HUDEP-2 (cell line): ENCODE measurements around the gene LIM2.

Experiments used
- DNase-seq, 76 experiments: peaks; one replicate each; lab custom pipeline; 2025; ENCODE audit not compliant: unreplicated experiment in 76 of 76; lab: John Stamatoyannopoulos, UW

Gene LIM2

DNA sequence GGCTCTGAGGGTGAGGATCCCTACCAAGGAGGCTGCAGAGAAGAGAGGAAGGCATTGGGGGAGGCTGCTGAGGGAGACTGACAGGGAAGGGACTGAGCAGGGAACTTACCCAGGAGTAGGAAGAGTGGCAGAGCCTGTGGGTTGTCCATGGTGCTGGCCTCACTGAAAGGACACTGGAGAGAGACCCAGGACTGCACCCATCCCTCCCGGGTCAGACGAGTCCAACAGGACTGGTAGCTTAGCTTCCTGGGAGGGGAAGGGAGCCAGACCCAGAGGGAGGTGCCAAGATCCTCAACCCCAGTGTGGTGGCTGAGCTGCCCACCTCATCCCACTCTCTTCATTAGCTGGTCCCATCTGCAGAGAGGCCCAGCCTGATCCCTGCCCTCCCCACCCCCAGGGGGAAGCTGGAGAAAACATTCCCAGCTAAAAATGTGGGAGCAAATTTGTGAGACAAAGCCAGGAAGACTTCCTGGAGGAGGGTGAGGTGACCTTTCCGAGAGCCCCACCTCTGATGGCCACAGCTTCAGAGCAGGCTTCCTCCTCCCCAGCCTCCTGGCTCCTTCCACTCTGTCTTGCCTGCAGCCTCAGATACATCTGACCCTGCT is 45.7 kb downstream of the LIM2 start, which contains the start of gene VSIG10L:
Gene VSIG10L, minus strand, starts transcription at position 164 of the 605 bp plus-strand sequence. Its CDS starts 15 bp downstream, at position 149.
- DNase-seq = no peak

DNA sequence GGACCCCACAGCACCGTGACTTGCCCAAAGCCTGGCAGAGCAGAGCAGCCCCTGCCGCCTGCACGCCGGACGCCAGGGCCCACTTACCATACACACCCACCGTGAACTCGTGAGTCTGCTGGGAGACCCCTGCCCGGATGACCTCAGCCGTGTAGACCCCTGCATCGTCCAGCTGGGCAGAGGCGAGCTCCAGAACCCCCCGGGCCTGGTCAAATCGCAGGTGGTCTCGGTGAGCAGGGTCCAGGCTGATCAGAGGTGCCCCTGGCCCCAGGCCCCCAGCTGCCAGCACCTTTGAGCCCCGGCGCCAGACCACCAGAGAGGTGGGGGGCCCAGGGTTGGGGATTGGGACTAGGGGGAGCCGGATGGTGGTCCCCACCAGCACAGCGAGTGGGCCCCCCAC is 46.7 kb downstream of the LIM2 start:
- no peak for DNase-seq

DNA sequence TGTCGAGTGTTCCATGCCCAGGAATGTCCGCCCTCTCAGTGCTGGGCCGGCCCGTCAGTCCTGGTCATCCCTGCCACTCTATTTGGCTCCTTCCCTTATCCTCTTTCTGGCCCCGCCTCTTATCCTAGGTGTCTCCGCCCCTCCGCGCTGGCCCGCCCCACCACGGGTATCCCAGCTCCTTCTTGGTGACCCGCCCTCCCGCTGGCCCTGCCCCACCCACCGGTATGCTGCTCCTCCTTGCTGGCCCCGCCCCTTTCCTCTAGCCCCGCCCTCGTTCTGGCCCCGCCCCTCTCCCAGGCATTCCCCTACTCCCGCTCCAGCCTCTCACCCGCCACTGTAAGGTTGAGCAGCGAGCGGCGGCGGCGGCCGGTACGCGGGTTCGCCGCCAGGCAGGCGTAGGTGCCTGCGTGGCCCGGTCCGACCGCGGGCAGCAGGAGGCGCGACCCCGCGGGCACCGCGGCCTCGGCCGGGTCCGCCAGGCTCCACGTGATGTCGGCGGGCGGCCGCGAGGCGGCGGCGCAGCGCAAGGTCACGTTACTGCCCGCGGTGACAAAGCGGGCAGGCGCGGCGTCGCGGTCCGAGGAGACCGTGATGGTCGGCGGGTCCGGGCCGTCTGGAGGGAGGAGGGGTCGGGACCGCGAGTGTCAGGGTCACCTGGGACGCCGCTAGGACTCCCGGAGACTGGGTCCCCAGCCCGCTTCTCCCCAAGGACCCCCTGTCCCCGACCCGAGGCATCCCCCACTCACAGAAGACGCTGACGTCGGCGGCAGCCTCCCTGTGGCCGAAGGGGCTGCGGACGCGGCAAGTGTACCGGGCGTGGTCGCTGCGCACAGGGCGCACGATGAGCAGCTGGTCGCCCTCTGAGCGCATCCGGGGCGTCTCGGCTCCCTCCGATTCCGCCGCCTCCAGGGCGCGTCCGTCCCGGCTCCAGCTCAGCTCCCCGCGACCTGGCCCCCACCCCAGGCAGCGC is 47.8 kb downstream of the LIM2 start:
- peak; percentile 75 to 100 (median 99) for DNase-seq

DNA sequence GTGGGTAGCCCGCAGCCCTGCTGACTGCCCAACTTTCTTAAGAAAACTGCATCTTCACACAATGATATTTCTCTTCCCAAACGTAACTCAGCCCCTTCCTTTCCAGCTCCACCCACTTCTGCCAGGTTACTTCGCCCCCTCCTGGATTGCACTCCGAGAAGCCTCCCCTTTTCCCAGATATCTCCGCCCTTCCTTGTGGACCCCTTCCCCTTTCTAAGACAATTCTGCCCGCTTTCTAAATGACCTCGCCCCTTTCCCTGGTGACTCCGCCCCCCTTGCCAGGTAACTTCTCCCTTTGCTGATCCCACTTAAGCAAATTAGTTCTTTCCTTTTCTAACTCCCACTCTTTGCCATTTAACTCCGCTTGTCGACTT is 48.5 kb downstream of the LIM2 start:
- DNase-seq = peak in 2 of 76 experiments; percentile 54 to 61

DNA sequence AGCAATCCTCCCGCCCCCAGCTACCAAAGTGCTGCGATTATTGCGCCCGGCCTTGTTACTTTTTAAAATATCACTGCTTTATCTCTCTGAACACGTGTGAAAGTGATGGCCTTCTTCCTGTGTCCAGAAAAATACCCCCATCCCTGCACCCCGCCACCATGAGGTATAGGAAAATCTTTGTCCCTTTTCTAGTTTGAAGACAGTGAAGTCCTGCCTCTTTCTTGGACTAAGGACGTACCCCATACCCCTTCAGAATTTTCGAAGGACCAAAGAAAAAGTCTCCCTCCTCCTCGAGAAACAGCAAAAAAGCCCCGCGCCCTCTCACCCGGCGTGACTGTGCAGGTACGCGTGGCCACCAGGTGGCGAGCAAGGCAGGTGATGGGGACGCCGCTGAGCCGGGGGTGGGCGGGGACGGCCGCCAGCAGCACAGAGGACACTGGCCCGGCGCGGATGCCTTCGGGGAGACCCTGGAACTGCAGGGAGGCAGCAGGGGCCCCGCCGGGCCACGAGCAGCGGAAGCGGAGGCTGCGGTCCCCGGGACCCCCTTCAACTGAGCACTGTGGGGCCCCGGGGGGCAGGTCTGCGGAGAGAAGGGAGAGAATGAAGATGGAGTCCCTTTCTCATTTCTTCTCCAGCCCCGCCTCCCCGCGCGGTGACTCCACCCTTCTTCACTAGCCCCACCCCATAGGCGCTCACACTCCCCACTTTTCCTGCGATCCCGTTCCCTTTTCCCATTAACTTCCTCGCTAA is 49.0 kb downstream of the LIM2 start:
- peak in 74 of 76 experiments; percentile 31 to 99 (median 82) for DNase-seq

DNA sequence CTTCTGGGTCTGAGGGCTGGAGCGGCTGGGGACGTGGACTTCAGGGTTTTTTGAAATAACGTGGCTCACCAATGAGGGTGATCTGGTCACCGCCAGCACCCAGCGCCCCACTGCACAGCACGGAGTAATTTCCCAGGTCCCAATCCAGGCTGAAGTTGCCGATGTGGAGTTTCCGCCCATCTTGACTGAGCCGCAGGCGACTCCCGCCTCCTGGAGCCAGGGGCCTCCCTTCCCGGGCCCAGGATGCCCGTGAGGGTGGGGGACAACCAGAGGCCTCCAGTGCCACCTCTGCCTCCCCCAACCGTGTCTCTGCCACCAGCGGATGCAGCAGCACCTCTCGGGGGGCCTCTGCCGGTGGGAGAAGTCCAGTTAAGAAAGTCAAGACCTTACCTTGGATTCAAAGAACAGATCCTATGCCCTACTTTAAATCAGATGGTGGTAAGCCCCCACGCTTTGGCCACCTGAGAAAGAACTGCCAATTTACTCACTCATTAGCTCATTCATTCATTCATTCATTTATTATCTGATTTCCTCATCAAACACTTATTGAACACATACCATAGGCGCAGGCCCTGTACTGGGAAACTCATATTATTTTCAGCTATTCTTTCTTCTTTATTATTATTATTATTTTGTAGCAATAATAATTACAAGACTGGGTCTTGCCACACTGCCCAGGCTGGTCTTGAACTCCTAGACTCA is 49.8 kb downstream of the LIM2 start:
- DNase-seq = no peak

DNA sequence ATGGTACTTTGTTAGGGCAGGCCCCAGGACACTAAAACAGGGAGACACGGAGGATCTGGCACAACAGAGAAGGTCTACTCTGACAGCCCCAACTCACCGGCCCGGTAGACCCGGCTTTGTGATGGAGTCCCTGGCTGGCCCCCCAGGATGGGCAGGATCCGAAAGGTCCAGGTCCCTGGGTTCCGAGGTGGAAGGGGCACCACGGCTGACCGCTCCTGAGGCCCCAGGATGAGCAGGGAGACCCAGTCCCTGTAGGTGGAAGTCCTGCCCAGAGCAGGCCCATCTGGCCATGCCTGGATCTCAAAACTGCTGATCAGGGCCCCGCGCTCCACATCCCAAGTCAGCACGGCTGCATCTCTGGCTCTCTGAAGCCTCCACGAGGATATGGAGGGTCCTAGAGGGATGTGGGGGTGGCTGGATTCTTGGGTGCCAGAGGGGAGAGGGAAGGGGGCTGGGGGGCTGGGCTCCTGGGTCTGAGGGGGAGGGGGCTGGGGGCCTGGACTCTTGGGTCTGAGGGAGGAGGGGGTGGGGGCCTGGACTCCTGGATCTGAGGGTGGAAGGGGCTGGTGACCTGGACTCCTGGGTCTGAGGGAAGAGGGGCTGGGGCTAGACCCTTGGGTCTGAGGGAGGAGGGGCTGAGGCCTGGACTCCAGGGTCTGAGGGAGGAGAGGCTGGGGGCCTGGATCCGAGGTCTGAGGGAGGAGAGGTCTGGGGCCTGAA is 50.5 kb downstream of the LIM2 start:
- no peak for DNase-seq

DNA sequence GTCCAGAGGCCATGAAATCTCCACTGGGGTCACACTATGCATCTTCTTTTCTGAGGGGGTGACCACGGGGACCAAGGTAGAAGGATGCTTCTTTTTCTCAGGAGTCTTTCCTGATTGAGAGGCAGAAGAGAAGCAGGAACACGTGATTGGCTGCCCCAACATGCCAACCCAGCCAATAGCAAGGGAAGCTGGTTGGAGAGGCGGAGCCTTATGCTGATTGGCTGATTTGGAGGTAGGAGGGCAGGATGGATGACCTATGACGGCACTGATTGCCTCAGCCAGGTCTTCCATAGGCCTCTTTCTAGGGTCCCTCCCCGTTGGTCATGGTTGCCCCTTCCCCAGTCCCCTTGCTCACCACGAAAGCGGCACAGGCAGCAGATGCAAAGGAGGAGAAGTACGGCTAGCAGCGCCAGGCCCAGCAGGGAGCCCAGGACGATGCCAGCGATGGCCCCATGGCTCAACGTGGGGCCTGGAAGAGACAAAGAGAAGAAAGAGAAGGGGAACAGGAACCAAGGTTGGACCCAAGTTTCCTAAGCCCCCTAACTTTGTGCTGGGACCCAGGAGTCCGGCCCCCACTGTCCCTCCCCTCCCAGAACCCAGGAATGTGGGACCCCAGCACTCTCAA is 53.8 kb downstream of the LIM2 start:
- DNase-seq = peak in 1 of 76 experiments; percentile 27

DNA sequence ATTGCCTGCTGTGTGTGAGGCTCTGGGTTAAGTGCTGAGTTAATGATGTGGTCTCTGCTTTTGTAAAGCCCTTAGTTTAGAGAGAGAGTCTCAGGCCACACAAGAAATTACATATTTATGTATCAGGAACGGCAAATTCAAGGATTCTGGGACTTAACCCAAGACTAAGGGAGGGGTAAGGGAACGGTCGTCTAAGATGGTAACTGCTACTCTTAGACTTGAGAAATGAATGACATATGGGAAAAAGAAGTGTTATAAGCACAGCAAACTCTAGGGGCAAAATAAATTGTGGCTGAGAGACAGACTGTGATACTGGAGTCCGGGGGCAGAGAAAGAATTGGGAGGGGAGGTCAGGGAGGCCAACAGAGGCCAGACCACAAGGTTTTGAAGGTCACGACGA is 56.1 kb downstream of the LIM2 start:
- DNase-seq = no peak

DNA sequence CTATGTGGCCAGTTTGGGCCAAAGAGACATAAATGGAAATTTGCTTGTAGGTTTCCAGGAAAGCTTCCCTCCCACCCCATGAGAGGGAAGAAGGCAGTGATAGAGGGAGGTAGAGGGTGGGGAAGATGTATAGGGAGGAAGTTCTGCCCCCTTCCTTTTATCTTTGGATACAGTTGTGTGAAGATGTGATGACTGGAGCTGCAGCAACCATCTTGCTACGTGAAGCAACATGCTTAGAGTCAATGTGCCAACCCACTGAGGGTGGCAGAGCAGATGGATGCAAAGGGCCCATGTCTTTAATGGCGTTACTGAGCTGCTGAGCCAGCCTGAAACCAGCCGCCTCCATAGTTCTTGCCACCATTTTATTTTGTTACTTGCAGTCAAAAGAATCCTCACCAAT is 56.6 kb downstream of the LIM2 start:
- no peak for DNase-seq

DNA sequence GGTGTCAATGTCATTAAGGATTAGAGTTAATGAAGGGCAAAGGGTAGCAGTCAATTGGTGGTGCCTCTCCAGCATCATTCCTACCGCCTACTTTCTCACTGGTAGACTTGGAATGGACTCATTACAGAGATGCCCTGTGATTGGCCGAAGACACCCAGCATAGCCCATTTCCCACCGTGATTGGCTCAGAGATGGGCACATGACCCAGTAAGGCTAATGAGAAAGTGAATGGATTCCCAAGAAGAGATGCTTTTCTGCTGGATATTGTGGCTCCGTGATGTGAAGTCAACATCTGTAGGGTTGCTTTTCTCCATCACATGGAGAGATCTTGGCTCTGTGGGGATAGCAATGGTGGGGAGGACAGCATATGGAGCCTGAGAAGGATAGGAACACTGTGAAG is 57.4 kb downstream of the LIM2 start:
- no peak for DNase-seq
